ENCODE measurements around the gene PPP1R14D. TPM values are rescaled to one million over a fixed set of nuclear protein-coding genes. Genes with fewer than 3 reads are reported as not detected.

PPP1R14D gene
- total RNA-seq, 3 donors from 2014 or later, result 1.3 to 4.9 TPM; not detected in 1

GRCh38 chr15:40789119-40789518 lies 39.4 kb downstream of the PPP1R14D start:
- no peaks in the 10 kb centered on the region for H3K9me3 ChIP-seq
- H3K4me3 ChIP-seq, result no peak overlapping the region
- H3K36me3 ChIP-seq, result no peaks in the 10 kb centered on the region
- peaks cover 4 to 26% of the 10 kb centered on the region in 2 donors for H3K4me1 ChIP-seq
- DNase-seq (ENCODE audit: low spot score in 2 of 2), result no peak
- intact Hi-C loops (cut with DNase I; ENCODE audit: low total_unique reads), result no loop called here
- peak overlapping the region; percentile 77 to 89 for H3K27ac ChIP-seq
- no peaks in the 10 kb centered on the region for H3K27me3 ChIP-seq
- TF ChIP-seq CTCF (IDR thresholded peaks at IDR 0.05) (no peak), POLR2A (IDR thresholded peaks at IDR 0.05) (no peak), POLR2AphosphoS5 (IDR thresholded peaks at IDR 0.05) (no peak)

DNA sequence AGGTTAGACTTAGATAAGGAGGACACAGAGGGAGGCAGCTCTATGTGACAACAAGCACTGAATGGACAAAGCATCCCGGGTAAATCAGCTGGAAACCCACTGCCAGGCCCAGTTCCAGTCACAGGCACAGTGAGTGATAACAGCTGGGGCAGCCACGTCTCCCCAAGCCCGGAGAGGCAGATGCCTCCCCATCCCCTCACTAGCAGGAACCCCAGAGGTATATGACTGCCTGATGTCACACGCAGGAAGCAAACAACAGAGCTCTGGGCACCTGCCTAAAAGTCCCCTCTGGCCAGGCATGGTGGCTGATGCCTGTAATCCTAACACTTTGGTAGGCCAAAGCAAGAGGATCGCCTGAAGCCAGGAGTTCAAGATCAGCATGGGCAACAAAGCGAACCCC lies 40.5 kb downstream of the PPP1R14D start:
- Histone ChIP-seq H3K27ac (peak overlapping the region; percentile 89 to 90), H3K9me3 (no peaks in the 10 kb centered on the region), H3K4me3 (no peak overlapping the region), H3K27me3 (no peaks in the 10 kb centered on the region), H3K36me3 (no peaks in the 10 kb centered on the region), H3K4me1 (peaks cover 4 to 22% of the 10 kb centered on the region in 2 donors)
- intact Hi-C loops (cut with DNase I; ENCODE audit: low total_unique reads), result no loop called here
- DNase-seq (ENCODE audit: low spot score in 2 of 2), result no peak
- TF ChIP-seq CTCF (IDR thresholded peaks at IDR 0.05), result no peak
- TF ChIP-seq POLR2A (IDR thresholded peaks at IDR 0.05), result no peak
- TF ChIP-seq POLR2AphosphoS5 (IDR thresholded peaks at IDR 0.05), result no peak

DNA sequence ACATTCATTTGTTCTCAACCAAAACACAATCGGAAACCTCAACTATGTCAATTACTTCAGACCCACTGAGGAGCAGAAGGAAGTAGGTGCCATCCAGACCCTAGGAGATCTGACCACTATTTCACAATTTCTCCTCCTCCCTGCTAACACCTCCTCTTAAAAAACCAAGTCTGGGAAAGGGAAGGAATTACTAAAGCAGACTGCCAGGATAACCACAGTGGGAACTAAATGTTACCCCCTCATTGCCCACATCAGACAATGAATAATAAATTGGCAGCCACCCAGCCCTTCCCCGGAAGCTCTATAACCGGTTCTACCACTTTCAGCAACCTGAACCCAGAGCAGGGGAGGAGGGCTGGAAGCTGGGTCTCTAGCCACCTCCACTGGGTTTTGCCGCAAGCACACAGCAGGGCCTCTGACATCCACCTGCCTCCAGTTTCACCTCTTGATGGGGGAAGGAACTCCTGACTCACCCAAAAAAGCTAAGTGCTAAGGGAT lies 41.1 kb downstream of the PPP1R14D start:
- DNase-seq (ENCODE audit: low spot score in 2 of 2), result peak; percentile 84 to 93

DNA sequence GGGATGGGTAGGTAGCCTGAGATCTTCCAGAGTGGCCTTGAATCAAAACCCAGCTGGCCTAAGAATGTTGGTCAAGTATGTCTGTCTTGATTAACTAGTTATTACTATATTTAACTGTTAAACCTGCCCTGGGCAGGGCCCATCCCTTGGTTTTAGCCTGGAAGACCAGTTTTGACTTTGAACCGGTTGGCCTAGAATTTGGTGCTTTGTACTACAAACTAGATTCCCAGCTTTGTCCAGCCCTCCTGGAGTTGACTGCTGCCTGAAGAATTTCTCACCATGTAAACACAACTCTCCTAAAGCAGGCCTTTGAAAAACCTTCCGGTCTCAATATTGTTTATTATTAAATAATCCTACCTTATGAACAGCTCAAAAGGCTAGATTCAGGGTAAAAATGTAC lies 42.7 kb downstream of the PPP1R14D start:
- H3K27ac ChIP-seq, result peak overlapping the region; percentile 89 to 90
- no peak for TF ChIP-seq POLR2A (IDR thresholded peaks at IDR 0.05)
- no peaks in the 10 kb centered on the region for H3K27me3 ChIP-seq
- no peak overlapping the region for H3K4me3 ChIP-seq
- peaks cover 4 to 22% of the 10 kb centered on the region in 2 donors for H3K4me1 ChIP-seq
- DNase-seq (ENCODE audit: low spot score in 2 of 2), result no peak
- no peaks in the 10 kb centered on the region for H3K36me3 ChIP-seq
- intact Hi-C loops (cut with DNase I; ENCODE audit: low total_unique reads), result no loop called here
- no peaks in the 10 kb centered on the region for H3K9me3 ChIP-seq

More for the DNA sequence above, 41.1 kb downstream of the PPP1R14D start:
- no peak overlapping the region for H3K4me3 ChIP-seq
- no peaks in the 10 kb centered on the region for H3K9me3 ChIP-seq
- TF ChIP-seq POLR2A (IDR thresholded peaks at IDR 0.05) (no peak), CTCF (IDR thresholded peaks at IDR 0.05) (no peak), POLR2AphosphoS5 (IDR thresholded peaks at IDR 0.05) (peak in 1 of 3 donors; percentile 79)
- H3K36me3 ChIP-seq, result no peaks in the 10 kb centered on the region
- peak overlapping the region; percentile 89 to 90 for H3K27ac ChIP-seq
- no peaks in the 10 kb centered on the region for H3K27me3 ChIP-seq
- intact Hi-C loops (cut with DNase I; ENCODE audit: low total_unique reads), result no loop called here
- peaks cover 4 to 22% of the 10 kb centered on the region in 2 donors for H3K4me1 ChIP-seq

DNA sequence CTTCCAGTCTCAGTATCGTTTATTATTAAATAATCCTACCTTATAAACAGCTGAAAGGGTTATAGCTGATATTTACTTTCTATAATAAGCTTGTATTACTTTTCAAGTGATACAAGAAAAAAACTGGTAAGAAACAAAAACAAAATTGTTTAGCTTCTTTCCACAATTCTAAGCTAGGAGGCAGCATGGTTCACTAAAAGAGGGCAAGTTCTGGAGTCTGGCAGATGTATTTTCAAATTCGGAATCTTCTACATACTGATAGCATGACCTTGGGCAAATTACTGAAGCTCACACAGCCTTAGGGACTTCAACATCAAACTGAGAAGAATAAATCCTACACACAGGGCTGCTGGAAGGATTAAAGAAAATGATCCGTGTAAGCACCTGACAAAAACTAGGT lies 43.3 kb downstream of the PPP1R14D start:
- H3K4me3 ChIP-seq, result no peak overlapping the region
- DNase-seq (ENCODE audit: low spot score in 2 of 2), result no peak
- H3K4me1 ChIP-seq, result peaks cover 4 to 22% of the 10 kb centered on the region in 2 donors
- H3K27ac ChIP-seq, result peak overlapping the region; percentile 89 to 90
- H3K36me3 ChIP-seq, result no peaks in the 10 kb centered on the region
- intact Hi-C loops (cut with DNase I; ENCODE audit: low total_unique reads), result no loop called here
- no peaks in the 10 kb centered on the region for H3K27me3 ChIP-seq
- no peaks in the 10 kb centered on the region for H3K9me3 ChIP-seq
- TF ChIP-seq CTCF (IDR thresholded peaks at IDR 0.05) (peak in 1 of 3 donors; percentile 23), POLR2AphosphoS5 (IDR thresholded peaks at IDR 0.05) (no peak)
